HTERT RPE-1 (cell line): ENCODE results near the gene AHNAK2.

Source experiments
- in situ Hi-C: fragments of 300-500 bp; cut with MboI; formaldehyde crosslinking; loops from 4 replicates; pipeline ENCODE4 v1.14.3; 2020; ENCODE audit warnings: low sequenced_read_pairs

AHNAK2 gene

DNA sequence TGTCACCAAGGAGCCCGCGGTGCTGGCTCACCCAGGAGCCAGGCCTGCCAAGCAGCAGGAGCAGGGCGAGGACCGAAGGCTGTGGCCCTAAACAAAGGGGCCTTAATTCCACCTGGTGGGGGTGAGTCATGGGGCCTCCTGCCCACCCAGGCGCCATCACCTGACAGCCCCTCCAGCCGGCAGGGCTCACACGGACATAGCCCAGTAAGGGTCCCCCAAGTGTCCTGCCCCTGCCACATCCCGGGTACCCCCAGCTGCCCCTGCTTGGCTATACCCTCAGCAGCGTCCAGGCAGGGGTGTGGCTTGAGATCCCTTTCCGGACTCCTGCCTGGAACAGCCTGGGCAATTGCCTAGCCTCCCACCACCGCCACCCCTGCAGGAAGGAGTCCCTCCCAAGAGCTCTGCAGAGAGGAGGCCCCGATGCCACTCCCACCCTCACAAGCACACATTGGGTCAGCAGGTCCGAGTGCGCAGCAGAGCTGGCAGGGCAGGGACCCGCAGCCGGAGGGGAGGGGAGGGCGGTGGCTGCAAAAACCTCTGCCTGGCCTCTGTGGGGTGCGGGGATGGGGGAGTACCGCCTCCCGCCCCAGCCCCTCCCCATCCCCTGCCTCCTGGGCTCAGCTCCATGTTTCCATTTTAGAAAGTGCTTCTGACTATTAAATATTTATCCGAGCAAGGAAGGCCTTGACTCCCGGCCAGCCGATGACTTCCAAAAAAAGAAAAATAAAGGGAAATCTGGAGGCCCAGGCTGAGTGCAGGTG lies 4.6 kb downstream of the AHNAK2 start:
- in situ Hi-C loops, result no loop called here

DNA sequence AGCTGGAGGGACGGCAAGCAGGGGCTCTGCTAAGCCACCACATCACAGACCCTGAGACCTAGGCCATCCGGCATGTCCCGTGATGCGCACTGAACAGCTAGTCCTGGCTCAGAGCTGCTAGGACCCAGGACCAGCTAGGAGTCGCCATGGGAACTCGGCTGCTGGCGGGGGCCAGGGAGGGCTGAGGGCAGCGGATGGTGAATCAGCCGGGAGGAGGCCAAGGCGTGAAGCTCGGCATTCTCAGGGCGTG lies 5.1 kb downstream of the AHNAK2 start:
- in situ Hi-C loops, result no loop called here

DNA sequence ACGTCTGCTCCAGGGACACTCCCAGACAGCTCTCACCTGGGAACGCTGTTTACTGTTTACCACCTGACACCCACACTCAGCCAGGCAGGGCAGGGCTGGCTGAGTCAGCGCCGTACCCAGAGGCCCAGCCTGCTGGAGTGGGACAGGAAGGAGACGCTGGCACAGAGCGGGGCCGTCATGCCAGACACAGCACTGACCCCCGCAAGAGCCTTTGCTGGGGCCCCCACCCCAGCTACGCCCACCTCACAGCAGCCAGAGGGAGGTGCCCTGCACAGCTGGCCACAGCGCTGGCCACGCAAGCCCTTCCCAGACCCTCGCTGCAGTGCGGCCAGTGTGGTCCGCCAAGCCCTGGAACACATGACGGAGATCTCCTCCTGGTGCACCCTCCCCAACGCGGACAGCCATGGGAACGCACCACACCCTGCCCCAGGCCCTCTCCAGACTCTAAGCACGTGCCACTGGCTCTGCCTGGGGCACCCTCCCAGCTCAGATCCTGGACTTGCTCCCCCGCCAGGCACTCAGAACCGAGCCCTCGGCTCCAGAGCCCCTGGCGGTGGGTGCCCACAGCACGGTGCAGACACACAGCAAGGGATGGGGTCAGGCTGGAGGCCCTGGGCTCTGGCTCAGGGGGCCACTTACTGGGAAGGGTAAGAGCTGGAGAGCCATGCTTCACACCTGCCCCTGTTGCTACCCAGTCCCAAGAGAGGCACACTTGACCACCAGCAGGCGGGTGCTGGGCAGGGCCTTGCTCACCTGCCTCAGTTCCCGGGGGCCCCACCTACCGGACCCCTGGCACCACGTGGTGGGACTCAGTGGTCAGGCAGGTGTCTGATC lies 5.7 kb downstream of the AHNAK2 start:
- in situ Hi-C loops, result no loop called here

DNA sequence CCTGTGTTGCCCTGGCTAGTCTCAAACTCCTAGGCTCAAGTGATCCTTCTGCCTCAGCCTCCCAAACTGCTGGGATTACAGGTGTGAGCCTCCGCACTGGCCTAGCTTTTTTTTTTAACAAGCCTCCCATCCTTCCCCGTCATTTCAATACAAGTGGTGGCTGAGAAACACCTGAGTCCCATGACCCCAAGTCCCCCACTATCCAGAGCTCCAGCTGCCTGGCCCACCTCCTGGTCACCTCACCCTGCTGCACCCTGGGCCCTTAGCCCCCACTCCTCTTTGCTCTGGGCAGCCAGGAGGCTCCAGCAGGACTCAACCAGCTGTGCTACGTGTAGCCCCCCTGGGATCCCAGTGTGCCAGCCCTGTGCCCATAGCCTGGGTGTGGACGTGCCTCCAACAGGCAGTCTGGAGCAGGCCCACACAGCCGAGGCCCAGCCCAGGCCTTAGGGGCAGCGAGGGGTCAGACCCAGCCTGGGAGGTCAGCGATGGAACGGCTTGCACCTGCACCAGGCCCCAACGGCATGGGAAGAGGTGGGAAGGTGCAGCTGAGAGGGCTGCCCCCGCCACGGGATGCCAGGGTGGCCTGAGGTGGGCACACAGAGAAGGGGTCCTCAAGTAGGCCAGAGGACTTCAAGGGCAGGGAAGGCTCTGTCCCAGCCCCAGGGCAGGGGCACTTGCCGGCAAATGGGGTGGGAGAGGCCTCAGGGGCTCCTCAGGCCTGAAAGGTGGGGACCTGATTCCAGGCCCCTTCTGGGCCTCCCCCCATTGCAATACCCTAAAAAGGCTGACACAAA lies 6.5 kb downstream of the AHNAK2 start:
- in situ Hi-C loops, result no loop called here

DNA sequence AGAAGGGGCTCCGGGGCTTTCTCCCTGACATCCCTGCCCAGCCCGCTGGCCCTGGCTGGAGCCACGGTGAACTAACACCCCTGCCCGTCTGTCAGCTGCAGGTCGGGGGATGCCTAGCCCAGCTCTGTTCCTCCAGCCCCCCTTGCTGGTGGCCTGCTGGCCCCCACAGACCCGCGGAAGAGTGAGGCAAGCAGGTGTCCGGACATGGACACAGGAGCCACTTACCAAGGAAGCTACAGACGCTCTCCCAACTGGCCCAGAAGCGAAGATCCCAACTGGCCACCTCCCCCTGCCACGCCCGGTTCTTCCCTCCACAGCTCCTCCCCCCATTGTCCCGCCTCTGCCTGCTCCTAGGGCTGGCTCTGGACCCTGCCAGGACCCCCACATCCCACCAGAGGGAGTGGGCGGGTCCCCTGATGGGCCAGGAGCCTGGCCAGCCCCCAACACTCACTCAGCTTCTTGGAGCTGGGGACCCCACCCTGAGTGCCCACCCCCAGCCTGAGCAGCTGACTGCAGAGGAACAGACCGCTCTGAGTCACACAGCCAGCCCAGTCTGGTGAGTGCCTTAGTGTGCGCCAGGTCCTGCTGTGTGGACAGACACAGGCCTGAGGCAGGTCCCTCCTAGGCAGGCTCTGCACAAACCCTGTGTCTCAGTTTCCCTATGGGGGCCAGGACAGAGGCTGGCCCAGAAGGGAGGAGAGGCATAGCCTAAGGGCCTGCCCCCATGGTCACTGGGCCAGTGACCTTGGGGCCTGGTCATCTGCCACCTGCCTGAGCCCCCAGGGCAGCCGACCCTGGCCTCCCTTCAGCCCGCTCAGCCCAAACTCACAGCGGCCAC lies 7.7 kb downstream of the AHNAK2 start:
- in situ Hi-C loops, result no loop called here

DNA sequence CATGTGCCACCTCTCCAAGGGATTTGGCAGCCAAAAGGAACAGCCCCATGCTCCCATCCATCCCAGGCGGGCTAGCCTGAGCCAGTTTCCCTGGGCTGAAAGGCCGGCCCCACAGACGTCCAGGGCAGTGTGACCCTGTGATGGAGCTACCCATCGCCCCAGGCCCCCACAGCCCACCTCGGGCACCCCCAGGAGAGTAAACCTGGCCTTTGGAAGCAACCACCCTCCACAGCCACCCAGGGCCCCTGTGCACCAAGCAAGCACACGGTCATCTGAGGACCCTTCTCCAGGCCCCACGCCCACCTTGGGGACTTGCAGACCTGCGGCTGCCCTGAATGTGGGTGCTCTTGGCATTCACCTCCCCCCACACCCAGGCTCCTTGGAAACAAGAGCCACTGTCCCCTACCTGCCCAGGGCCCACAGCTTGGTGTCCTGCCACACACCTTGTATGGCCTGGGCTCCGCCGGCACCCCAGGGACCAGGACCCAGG lies 8.4 kb downstream of the AHNAK2 start:
- in situ Hi-C loops, result no loop called here

DNA sequence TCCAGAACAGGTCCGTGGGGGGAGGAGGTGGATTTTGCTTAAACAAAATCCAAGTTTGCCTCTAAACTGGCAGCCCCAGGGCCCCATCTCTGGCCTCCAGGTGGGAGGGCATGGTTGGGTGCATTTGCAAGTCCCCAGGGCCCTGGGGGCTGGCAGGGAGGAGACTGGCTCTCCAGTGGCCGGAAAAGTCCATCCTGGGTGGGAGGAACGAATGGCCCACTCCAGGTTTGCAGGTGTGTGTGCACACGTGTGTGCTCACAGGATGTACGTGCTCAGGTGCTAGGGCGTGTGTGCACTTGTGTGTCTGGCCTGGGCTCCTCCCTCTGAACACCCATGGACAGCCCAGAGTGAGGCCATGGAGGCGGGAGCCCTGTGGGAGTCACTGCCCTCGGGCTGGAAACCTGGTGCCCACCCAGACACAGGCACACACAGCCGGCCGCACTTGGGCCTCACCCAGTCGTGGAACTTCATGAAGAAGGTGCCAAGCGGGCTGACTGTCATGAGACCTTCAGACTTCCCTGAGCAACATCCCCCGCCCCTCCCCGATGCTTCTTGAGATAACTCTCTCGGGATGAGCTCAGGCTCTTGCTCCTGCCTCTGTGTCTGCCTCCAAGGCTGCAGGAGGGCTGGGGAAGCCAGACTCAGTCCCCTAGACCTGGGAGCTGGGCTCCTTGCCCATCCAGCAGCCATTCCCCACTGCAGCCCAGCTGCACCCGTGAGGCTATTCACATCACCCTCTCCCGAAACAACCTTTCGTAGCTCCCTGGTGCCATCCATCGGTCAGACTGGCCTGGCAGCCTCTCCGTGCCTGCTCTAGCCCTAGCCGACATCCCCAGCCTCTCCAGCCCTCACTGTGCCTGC lies 9.4 kb downstream of the AHNAK2 start:
- in situ Hi-C loops, result no loop called here

DNA sequence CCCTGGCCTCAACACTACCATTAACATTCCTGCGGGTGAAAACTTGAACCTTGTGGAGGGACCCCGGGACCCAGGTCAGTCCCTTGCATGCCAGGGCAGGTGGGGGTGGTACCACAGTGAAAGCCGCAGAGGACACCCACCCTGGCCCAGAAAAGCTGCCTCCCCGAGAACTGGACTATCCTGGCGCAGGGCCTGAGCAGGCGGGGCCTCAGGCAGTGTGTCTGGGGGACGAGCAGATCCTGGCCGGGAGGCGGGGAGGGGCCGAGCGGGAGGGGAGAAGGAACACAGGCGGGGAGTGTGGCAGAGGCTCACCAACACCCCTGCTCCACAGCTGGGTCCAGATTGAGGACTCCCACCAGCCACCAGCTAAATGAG lies 10.0 kb downstream of the AHNAK2 start:
- in situ Hi-C loops, result no loop called here

DNA sequence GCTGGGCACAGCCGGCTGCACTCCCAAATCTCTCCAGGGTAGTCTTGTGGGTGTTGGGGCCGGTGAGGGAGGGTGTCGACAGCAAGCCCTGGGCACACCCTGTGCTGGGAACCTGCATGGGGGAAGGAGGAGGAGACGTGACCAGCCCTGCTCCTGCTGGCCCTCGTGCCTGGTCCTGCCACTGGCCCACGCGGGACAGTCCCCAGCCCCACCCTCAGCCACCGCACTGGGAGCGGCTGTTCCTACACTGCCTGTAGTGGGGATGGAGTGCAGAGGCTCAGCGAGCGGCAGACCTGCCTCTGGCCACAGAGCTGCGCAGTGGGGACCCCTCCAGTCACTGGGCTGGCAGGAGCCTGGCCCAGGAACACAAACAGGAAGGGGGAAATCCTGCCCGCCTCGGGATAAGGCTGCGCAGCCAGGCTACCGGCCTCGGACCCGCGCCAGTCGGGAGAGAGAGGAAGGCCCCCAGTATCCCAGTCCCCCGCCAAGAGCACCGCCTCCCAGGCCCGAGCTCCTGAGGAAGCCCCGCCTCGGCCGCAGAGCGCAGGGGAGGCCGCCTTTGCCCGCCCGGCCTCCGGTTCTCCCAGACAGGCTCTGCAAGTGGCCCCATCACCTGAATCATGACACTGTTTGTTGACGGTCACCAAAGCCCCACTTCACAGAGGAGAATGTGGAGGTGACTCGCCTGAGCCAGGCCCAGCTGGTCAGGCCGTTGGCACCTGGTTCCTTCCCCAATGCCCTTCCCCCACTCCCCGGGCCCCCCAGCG lies 10.6 kb downstream of the AHNAK2 start:
- in situ Hi-C loops, result no loop called here

DNA sequence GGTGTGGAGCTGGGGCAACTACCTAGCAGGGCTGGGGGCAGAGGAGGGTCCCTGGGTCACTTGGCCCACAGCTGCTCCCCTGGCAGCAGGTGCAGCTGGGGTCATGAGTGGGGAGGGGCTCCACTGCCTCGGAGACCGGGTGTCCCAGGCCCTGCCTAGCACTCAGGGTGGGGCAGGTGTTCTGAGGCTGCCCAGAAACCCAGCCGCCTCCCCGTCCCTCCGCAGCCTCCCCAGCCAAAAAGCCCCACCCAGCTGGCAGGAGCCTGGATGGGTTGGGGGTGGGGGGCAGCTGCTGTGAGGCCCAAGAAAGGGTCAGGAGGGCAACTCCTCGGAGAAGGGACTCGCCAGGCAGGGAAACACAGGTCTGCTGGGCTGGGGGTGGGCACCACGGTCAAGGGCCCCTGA lies 11.2 kb downstream of the AHNAK2 start:
- in situ Hi-C loops, result no loop called here

DNA sequence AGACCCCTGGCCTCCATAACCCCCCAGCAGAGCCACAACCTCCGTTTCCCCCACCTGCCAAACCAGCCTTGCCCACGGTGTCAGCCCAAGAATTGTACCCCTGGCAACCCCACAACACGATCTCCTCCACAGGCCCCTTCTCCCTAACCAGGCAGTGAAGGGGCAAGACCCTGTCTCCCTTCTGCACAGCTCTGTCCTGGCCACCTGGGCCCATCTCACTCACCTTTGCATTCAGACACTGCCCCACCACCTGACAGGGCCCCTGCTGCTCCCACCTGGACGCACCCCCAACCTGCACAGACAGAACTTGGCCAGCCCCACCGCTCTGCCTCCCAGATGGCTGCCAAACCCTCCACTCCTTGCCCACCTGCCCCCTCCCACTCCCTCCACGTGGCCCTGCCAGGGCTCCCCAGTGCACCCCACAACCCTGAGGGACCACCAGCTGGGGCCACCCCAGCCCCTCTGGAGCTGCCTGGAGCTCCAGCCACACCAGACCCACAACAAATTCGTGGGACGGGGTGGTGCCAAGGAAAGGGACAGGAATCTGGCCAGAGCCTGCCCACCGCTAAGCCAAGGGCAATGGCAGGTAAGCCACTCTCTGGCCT lies 11.8 kb downstream of the AHNAK2 start:
- in situ Hi-C loops, result no loop called here

DNA sequence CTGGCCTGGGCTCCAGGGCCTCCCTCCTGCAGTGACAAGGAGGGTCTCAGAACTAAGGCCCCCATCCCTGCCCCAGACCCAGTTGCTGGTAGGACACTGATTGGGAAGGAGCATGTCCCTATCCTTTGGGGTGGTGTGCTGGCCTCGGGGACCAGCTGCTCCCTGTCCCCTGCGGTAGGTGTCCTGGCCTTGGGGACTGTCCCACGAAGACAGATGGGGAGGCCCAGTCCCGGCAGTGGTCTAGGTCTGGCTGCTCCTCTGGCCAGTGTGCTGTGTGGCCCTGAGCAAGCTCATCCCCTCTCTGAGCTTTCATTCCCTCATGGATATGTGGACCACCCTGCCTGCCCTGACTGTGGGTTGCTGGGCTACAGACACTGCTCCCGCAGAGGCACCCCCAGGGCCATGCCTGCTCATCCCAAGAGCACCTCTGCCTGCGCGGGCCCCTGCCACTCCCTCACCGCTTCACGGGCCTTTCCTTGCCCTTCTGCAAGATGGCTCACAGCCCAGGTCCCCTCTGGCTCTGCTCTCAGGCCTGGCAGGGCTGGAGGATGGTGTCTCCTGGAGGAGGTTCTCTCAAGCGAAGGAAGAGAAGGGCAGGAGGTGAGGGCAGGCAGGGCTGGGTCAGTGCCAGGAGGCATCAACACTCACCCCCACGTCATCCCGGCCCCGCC lies 12.5 kb downstream of the AHNAK2 start:
- in situ Hi-C loops, result no loop called here

DNA sequence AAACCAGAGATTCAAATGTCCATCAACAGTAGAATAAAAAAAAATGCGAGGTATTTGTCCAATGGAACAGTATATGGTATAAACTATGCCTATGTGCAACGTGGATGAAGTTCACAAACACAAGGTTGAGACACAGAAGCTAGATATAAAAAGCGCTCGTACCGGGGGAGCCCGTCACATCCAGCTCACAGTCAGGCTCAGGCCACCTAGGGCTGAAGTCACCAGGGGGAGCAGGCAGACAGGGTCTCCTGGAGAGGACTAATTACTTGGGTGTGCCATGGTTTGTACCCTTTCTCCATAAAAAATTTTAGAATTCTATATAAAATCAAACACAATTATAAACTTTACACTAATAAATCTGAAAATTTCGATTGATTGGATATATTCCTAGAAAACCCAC lies 13.6 kb downstream of the AHNAK2 start:
- in situ Hi-C loops, result no loop called here

DNA sequence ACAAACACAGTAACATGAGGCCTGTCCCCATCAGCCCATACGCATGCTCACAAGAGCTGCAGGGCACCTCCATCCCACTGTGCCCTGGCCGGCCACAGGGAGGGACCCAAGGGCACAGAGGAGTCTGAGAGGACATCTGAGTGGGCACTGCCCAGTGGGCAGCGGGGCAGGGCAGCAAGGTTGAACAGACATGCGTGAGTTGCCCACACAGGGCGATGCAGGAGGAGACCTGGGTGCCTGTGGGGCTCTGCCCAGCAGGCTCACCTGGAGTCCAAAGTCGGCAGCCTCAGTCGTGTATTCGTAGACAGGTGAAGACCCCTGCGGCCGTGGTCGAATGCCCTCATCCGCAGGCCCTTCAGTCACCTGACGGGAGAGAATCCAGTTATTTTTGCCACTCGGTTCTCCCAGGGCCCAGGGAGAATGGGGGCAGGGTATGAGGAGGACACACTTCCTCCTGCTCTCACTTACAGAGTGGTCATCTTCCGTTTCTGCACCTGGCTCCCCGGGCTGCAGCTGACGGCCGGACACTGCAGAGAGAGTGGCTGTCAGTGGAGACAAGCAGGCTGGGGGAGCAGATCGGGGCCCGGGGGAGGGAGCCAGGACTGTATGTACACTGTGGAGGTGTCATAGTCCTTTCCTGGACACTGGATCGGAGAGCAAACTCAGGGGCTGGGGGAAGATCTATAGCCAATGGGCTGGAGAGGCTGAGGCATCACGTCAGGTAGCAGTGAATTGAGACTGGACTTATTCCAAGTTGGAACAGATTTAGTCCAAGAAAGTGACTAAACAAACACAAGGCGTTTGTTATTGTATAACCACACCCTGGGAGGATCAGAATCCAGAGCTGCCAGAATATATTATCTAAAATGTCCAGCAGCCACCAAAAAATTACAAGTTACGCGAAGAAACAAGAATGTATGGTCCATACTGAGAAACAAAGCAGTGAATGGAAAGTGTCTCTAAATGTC lies 20.7 kb downstream of the AHNAK2 start:
- in situ Hi-C loops, result no loop called here

DNA sequence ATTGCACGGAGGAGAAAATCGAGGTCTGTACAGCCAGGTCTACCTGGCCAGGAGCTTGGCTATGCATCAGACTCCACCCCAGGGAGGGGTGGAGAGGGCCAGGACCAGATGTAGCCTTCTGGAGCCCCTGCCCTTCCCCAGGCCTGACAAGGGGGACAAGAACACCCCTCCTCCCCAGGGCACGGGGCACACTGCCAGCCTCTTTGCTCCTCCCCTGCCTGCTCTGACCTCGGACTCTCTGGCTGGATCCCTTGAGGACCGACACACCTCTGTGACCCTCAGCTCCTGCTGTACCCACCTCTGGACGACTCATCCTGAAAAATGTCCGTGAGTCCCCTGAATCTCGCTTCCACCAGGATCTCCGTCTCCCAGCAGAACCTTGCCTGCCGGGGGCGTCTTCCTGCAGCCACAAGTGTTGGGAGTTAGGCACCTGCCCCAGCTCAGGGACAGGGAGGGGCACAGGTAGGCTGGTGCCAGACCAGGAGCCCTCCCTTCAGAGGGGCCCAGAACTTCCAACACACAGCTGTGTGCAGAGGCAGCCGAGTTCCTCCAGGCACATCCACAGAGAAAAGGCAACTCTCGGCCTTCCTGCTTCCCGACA lies 21.8 kb downstream of the AHNAK2 start:
- in situ Hi-C loops, result no loop called here

DNA sequence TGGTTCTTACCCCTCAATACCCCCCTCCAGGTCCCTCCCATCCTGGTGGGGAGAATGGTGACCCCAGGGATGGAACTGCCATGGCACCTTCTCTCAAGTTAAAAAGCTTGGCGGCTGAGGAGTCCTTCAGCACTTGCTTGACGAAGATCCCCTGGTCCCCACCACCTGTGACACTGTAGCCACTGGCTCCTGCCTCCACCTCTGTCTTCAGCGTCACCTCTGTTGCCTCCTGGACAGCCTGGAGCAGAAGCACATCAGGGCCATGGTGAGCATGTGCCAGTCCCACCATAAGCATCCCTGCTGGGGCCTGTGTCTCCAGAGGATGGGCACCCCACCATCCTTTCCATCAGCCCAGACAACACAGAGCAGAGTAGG lies 22.8 kb downstream of the AHNAK2 start:
- in situ Hi-C loops, result no loop called here
